CD4-positive, alpha-beta memory T cell (primary cell): ENCODE data around the gene PER1. TPM values are rescaled to one million over a fixed set of nuclear protein-coding genes. Genes with fewer than 3 reads are reported as not detected.

Experiments used
- CTCF ChIA-PET: fragments of 350-600 bp; sonication (Branson Sonifier 250); formaldehyde crosslinking; loops from one replicate; lab custom pipeline; 2021; ENCODE audit warnings: inconsistent platforms; ENCODE audit not compliant: partially characterized antibody; lab: Charles Lee
- POLR2A ChIA-PET: fragments of 350-600 bp; sonication (Branson Sonifier 250); formaldehyde crosslinking; loops from one replicate; lab custom pipeline; 2021; ENCODE audit not compliant: partially characterized antibody; lab: Charles Lee
- DNase-seq, 5 donors: peaks; one replicate each; pipeline versions ENCODE4 v3.0.0 to v3.0.0-alpha.2; 2020 to 2022; ENCODE audit warnings: mixed read lengths in 1 of 5
- H3K27ac ChIP-seq: one replicate; pipeline ENCODE4 v1.7.0; 2013; ENCODE audit warnings: low read depth, low read length
- H3K27me3 ChIP-seq: 2 replicates; pipeline ENCODE4 v1.7.0; 2013; ENCODE audit warnings: mild to moderate bottlenecking, low read length, moderate library complexity; ENCODE audit not compliant: insufficient read depth
- H3K36me3 ChIP-seq: 2 replicates; pipeline ENCODE4 v1.7.0; 2013; ENCODE audit warnings: mild to moderate bottlenecking, low read length, moderate library complexity; ENCODE audit not compliant: insufficient read depth
- H3K4me1 ChIP-seq: 2 replicates; pipeline ENCODE4 v1.7.0; 2013; ENCODE audit warnings: mild to moderate bottlenecking, low read length, moderate library complexity; ENCODE audit not compliant: insufficient read depth
- H3K4me3 ChIP-seq, 2 donors: one replicate each; pipeline ENCODE4 v1.7.0; 2013; ENCODE audit warnings: low read length in 2 of 2, mild to moderate bottlenecking in 1 of 2
- H3K9me3 ChIP-seq, 2 donors: one replicate each; pipeline ENCODE4 v1.7.0; 2013; ENCODE audit warnings: low read length in 2 of 2, control low read depth in 1 of 2; ENCODE audit not compliant: control insufficient read depth in 1 of 2
- H3K27ac Mint-ChIP-seq, 7 donors: one replicate each; pipeline ENCODE4 v1.8.0; 2020 to 2021; ENCODE audit warnings: mixed read lengths in 7 of 7, mild to moderate bottlenecking in 6 of 7, inconsistent platforms in 3 of 7, moderate library complexity in 3 of 7
- H3K27me3 Mint-ChIP-seq, 2 donors: one replicate each; pipeline ENCODE4 v1.8.0; 2020 to 2021; ENCODE audit warnings: mixed read lengths in 2 of 2
- H3K36me3 Mint-ChIP-seq, 2 donors: one replicate each; pipeline ENCODE4 v1.8.0; 2020 to 2021; ENCODE audit warnings: mixed read lengths in 2 of 2, inconsistent platforms in 1 of 2, mild to moderate bottlenecking in 1 of 2
- H3K4me1 Mint-ChIP-seq, 4 donors: one replicate each; pipeline ENCODE4 v1.8.0; 2020 to 2021; ENCODE audit warnings: mixed read lengths in 4 of 4, mild to moderate bottlenecking in 1 of 4
- H3K4me3 Mint-ChIP-seq, 8 donors: one replicate each; pipeline ENCODE4 v1.8.0; 2020 to 2021; ENCODE audit warnings: mixed read lengths in 8 of 8, mild to moderate bottlenecking in 7 of 8, moderate library complexity in 6 of 8, inconsistent platforms in 3 of 8
- H3K9me3 Mint-ChIP-seq, 8 donors: one replicate each; pipeline ENCODE4 v1.8.0; 2020 to 2021; ENCODE audit warnings: mixed read lengths in 8 of 8, mild to moderate bottlenecking in 5 of 8, inconsistent platforms in 3 of 8, moderate library complexity in 1 of 8
- intact Hi-C: fragments of 100-400 bp; cut with micrococcal nuclease; formaldehyde crosslinking; loops from one replicate; pipeline ENCODE4 v1.15.1; 2023
- polyA plus RNA-seq, 2 donors: library from polyadenylated mRNA; unstranded; fragments of 300-500 nt; fragmentation: Illumina TruSeq; gene quantifications; one replicate each; pipeline ENCODE4 v1.2.3, GENCODE V29; 2021
- total RNA-seq, 2 experiments: library from RNA; stranded (reverse); gene quantifications; one replicate each; pipeline ENCODE4 v1.2.3, GENCODE V29; 2021

Gene PER1
- total and polyA plus RNA-seq, 4 experiments from 2014 or later: 3.7 to 79.4 (median 48.7) TPM

DNA sequence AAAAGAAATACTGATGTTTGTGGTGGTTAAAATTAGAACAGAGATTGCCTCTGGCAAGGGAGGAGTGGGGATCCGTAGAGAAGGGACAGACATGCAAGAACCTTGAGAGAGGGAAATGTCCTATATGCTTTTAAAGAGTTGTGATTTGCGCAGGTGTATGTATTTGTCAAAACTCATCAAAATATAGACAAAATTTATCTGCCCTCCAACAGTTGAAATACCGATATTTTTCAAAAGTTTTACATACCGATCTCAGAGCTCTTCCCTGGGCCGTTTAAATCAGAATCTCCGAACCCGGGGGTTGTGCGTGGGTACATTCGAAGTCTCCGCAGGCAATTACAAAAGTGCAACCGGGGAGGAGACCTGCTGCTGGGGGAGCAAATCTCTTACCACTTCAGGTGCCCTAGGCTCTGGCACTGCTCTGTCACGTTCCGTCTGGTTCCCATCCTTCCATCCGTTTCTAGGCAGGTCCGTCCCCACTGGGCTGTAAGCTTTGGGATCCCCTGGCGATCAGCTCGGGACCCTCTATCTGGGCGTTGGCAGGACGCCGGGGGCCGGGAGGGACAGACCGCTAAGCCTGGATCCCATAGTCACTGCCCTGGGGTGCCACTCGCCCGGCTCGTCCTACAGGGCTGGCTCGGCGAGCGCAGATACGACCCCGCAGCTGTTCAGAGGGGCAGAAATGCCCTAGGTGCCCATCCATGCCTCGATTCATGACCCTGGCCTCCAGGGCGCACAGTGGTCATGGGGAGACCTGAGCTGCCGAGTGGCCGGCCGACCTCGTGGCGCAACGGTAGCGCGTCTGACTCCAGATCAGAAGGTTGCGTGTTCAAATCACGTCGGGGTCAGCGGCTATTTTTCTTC lies 33.6 kb upstream of the PER1 start:
- peak; percentile 84 to 91 (median 85) for DNase-seq
- no peaks in the 10 kb centered on the region for H3K27me3 Mint-ChIP-seq
- POLR2A ChIA-PET: interaction anchor here (0.7 to 26.2 kb wide), 17 partner anchors 9 to 114 kb away, joined by 3 to 1074 read pairs (median 48); partner anchors contain the start of genes ALOXE3, AURKB, CTC1 and HES7
- H3K4me1 Mint-ChIP-seq: peaks cover 14 to 26% (median 16%) of the 10 kb centered on the region in 4 donors
- H3K36me3 ChIP-seq: no peaks in the 10 kb centered on the region
- H3K4me3 ChIP-seq: peak overlapping the region; percentile 90 to 100
- peak overlapping the region; percentile 82 for H3K27ac ChIP-seq
- H3K4me3 Mint-ChIP-seq: no peak overlapping the region
- no peaks in the 10 kb centered on the region for H3K27me3 ChIP-seq
- no peaks in the 10 kb centered on the region for H3K9me3 ChIP-seq
- intact Hi-C loops: loop anchor here (1.0 to 2.0 kb wide), 5 partner anchors 10 to 197 kb away; partner anchors contain the start of genes RPL26 and TMEM107
- peaks cover 22% of the 10 kb centered on the region for H3K4me1 ChIP-seq
- H3K27ac Mint-ChIP-seq: no peak overlapping the region
- CTCF ChIA-PET: interaction anchor here (0.8 to 5.9 kb wide), 17 partner anchors 9 to 115 kb away, joined by 3 to 72 read pairs (median 6); partner anchors contain the start of genes ALOXE3, AURKB and HES7
- H3K9me3 Mint-ChIP-seq: no peaks in the 10 kb centered on the region
- peaks cover 0 to 4% of the 10 kb centered on the region in 2 donors for H3K36me3 Mint-ChIP-seq

DNA sequence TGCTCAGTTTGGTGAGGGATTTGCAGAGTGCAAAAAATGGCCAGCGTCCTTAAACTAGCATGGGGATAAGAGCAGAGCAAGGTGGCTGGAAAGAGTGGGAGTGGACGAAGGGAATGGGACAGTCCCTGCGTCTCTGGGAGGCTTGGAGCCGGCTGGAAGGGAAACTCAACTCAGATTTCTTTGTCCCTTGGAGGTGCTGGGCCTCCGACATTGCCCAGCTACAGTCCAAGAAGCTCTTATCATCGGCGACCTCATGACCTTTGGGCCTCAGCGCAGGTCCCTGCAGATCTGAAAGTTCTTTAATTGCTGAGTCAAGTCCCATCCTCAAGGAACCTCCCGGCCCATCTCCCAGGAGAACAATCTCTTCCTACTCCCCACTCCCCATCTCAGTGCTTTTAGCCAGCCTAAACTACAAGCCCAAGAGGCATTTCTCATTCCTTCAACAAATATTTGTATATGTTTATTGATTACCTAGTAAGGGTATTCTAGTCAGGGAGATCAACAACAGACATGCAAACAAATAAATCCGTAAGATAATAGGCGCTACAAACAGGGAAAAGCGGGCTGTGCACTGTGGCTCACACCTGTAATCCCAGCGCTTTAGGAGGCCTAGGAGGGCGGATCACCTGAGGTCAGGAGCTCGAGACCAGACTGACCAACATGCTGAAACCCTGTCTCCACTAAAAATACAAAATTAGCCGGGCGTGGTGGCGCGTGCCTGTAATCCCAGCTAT lies 25.0 kb upstream of the PER1 start:
- Mint-ChIP-seq H3K4me3 (peak overlapping the region; percentile 57 to 95 (median 92)), H3K9me3 (peaks cover 0 to 3% (median 0%) of the 10 kb centered on the region in 8 donors), H3K4me1 (peaks cover 35 to 49% (median 44%) of the 10 kb centered on the region in 4 donors), H3K27ac (peak overlapping the region in 6 of 7 donors; percentile 98 to 100 (median 98)), H3K27me3 (no peaks in the 10 kb centered on the region), H3K36me3 (peaks cover 0 to 5% of the 10 kb centered on the region in 2 donors)
- ChIA-PET CTCF (interaction anchor here (0.8 to 2.3 kb wide), 5 partner anchors 8 to 123 kb away, joined by 3 to 7 read pairs (median 5); no protein-coding TSS in a partner anchor), POLR2A (interaction anchor here (1.1 to 26.2 kb wide), 9 partner anchors 9 to 71 kb away, joined by 4 to 1074 read pairs (median 10); partner anchors contain the start of genes ALOXE3, BORCS6, CTC1 and PER1)
- no peaks in the 10 kb centered on the region for H3K27me3 ChIP-seq
- peak overlapping the region; percentile 73 for H3K27ac ChIP-seq
- DNase-seq: no peak
- intact Hi-C loops: loop anchor here (1.0 kb wide), 2 partner anchors 9 to 21 kb away; no protein-coding TSS in a partner anchor
- H3K9me3 ChIP-seq: no peaks in the 10 kb centered on the region
- peak overlapping the region; percentile 17 to 63 for H3K4me3 ChIP-seq
- H3K4me1 ChIP-seq: peaks cover 45% of the 10 kb centered on the region
- H3K36me3 ChIP-seq: no peaks in the 10 kb centered on the region

DNA sequence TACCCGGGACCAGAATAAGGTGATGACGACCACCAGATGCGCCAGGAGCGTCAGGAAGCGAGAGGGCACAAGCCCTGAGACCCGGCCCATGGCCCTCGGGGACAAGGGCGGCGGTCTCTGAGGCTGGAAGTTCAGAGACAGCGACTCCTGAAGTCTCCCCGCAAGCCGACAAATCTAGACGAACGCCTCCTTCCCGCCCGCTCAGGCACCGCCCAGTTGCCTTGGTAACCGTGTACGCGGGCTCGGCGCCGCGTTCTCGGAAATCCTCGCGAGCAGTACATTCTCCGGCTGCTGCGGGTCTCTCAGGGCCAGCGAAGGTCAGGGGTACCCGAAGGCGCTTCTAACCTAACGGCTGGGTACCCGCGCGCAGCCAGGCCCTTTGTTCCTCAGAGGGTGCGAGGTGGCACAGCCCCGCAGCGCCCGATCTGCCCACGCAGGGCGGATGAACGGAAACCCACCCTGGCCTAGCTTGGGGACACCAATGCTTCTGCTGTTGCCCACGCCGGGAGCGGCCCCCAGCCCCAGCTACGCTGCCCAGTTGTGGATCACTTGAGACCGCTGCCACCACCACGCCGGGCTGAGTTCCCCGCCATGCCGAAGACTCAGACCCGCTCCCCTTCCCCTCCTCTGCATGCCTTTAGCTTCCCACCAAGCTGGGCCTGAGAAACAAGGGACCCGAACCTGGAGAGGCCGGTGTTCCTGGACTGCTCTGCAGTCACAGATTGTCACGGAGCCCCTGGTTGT lies 24.2 kb upstream of the PER1 start, which contains the start of gene TMEM107:
TMEM107 (minus strand) TSS at position 184 of the 744 bp plus-strand sequence; CDS start at position 90, 94 bp downstream.
- peak; percentile 85 to 90 (median 86) for DNase-seq
- ChIA-PET CTCF (interaction anchor here (0.8 to 2.3 kb wide), 6 partner anchors 9 to 124 kb away, joined by 3 to 7 read pairs (median 4); no protein-coding TSS in a partner anchor), POLR2A (interaction anchor here (1.1 to 26.2 kb wide), 10 partner anchors 10 to 71 kb away, joined by 3 to 1074 read pairs (median 8); partner anchors contain the start of genes ALOXE3, BORCS6, CTC1 and PER1)
- peaks cover 33 to 57% (median 42%) of the 10 kb centered on the region in 4 donors for H3K4me1 Mint-ChIP-seq
- peak within 1 kb of the TSS; percentile 84 to 96 (median 92) for H3K4me3 Mint-ChIP-seq
- H3K9me3 Mint-ChIP-seq: peaks cover 0 to 3% (median 0%) of the 10 kb centered on the region in 8 donors
- H3K27me3 Mint-ChIP-seq: no peaks in the 10 kb centered on the region
- Histone ChIP-seq H3K27ac (peak within 1 kb of the TSS; percentile 73), H3K9me3 (no peaks in the 10 kb centered on the region), H3K36me3 (no peaks in the 10 kb centered on the region), H3K4me3 (peak within 1 kb of the TSS; percentile 63 to 90), H3K27me3 (no peaks in the 10 kb centered on the region), H3K4me1 (peaks cover 45% of the 10 kb centered on the region)
- intact Hi-C loops: loop anchor here (1.0 kb wide), 2 partner anchors 10 to 20 kb away; no protein-coding TSS in a partner anchor
- H3K36me3 Mint-ChIP-seq: peaks cover 0 to 5% of the 10 kb centered on the region in 2 donors
- H3K27ac Mint-ChIP-seq: peak within 1 kb of the TSS; percentile 98 to 100 (median 98)

DNA sequence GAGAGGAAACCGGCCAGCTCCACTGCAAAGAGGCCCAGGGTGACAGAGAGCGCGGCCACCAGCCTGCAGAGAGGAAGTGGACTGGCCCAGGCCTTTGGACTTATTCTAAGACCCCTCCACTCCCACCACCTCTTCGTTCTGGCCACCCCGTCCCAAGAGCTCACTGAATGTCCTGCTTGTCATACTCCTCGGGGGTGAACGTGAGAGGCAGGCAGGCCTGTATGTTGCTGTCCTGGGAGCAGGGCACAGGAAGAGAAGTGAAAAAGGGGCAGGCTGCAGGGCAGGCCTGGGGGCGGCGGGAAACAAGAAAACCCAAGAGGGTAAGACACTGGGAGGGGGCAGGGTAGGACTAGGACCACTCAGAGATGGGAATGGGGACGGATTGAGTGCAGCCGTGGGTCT lies 23.6 kb upstream of the PER1 start:
- H3K36me3 Mint-ChIP-seq: peaks cover 0 to 5% of the 10 kb centered on the region in 2 donors
- Histone ChIP-seq H3K4me3 (peak overlapping the region; percentile 63 to 90), H3K27ac (peak overlapping the region; percentile 73), H3K36me3 (no peaks in the 10 kb centered on the region), H3K27me3 (no peaks in the 10 kb centered on the region), H3K4me1 (peaks cover 45% of the 10 kb centered on the region), H3K9me3 (no peaks in the 10 kb centered on the region)
- no peaks in the 10 kb centered on the region for H3K27me3 Mint-ChIP-seq
- peaks cover 0 to 3% (median 0%) of the 10 kb centered on the region in 8 donors for H3K9me3 Mint-ChIP-seq
- intact Hi-C loops: loop anchor here (1.0 kb wide), 2 partner anchors 11 to 19 kb away; no protein-coding TSS in a partner anchor
- H3K4me1 Mint-ChIP-seq: peaks cover 31 to 57% (median 41%) of the 10 kb centered on the region in 4 donors
- DNase-seq: no peak
- POLR2A ChIA-PET: interaction anchor here (1.1 to 26.2 kb wide), 9 partner anchors 11 to 72 kb away, joined by 3 to 1074 read pairs (median 10); partner anchors contain the start of genes BORCS6, CTC1, PER1 and PFAS
- H3K27ac Mint-ChIP-seq: peak overlapping the region; percentile 98 to 100 (median 98)
- CTCF ChIA-PET: interaction anchor here (0.8 to 2.3 kb wide), 6 partner anchors 14 to 125 kb away, joined by 3 to 7 read pairs (median 4); no protein-coding TSS in a partner anchor
- H3K4me3 Mint-ChIP-seq: peak overlapping the region; percentile 84 to 96 (median 92)

DNA sequence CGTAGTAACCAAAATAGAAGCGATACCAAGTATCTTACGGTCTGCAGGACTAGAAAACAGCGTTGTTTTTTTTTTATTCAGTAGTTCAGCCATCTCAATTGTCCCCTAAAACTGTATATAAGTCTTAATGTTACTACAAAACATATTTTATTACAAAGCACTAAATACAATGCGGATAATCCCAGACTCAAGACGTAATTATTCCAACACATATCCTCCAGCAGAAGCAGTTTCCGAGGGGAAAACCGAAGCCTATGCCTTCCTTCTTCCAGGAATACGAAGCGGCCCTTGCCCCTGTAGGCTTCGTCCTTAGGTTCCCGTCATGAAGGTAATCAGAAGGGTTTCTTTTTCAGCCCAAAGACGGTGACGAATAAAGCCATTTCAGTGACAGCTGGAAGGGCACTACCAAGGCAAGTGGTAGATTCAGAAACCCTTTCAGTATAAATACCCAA lies 21.7 kb upstream of the PER1 start:
- Mint-ChIP-seq H3K4me1 (peaks cover 30 to 57% (median 40%) of the 10 kb centered on the region in 4 donors), H3K27ac (peak overlapping the region; percentile 98 to 100 (median 100)), H3K36me3 (peaks cover 0 to 5% of the 10 kb centered on the region in 2 donors), H3K4me3 (peak overlapping the region; percentile 84 to 94 (median 90)), H3K27me3 (no peaks in the 10 kb centered on the region), H3K9me3 (peaks cover 0 to 3% (median 0%) of the 10 kb centered on the region in 8 donors)
- peak overlapping the region; percentile 99 for H3K27ac ChIP-seq
- no peak for DNase-seq
- no peaks in the 10 kb centered on the region for H3K36me3 ChIP-seq
- ChIA-PET CTCF (interaction anchor here (0.9 to 1.6 kb wide), 10 partner anchors 10 to 122 kb away, joined by 3 to 11 read pairs (median 4); partner anchors contain the start of genes BORCS6 and SLC25A35), POLR2A (interaction anchor here (0.7 to 26.2 kb wide), 32 partner anchors 13 to 936 kb away, joined by 3 to 1074 read pairs (median 5); partner anchors contain the start of genes ALOXE3, AURKB, BORCS6 and CTC1)
- H3K4me1 ChIP-seq: peaks cover 45% of the 10 kb centered on the region
- no peaks in the 10 kb centered on the region for H3K9me3 ChIP-seq
- H3K27me3 ChIP-seq: no peaks in the 10 kb centered on the region
- intact Hi-C loops: loop anchor here (1.0 kb wide), 4 partner anchors 10 to 48 kb away; no protein-coding TSS in a partner anchor
- peak overlapping the region; percentile 12 to 52 for H3K4me3 ChIP-seq
